WTC11 (cell line): ENCODE measurements around the gene ADAMTS12. TPM values are rescaled to one million over a fixed set of nuclear protein-coding genes. Genes with fewer than 3 reads are reported as not detected.

Source experiments
- ATAC-seq: fragments of 200-7000 bp; cut with Tn5 transposase; 2 replicates; pipeline ENCODE4 v1.10.0; 2021; ENCODE audit warnings: mild to moderate bottlenecking, moderate library complexity
- CTCF ChIA-PET: fragments of 300-600 bp; sonication (Branson Sonifier 250); formaldehyde crosslinking; loops from one replicate; lab custom pipeline; 2021; ENCODE audit warnings: antibody characterized with exemption; lab: Charles Lee
- POLR2A ChIA-PET: fragments of 350-600 bp; sonication (Branson Sonifier 250); formaldehyde crosslinking; loops from one replicate; lab custom pipeline; 2021; ENCODE audit warnings: antibody characterized with exemption; lab: Charles Lee
- DNase-seq: peaks from one replicate; pipeline ENCODE4 v3.0.0; 2021; ENCODE audit warnings: low spot score
- H3K27ac Mint-ChIP-seq: 2 replicates; pipeline ENCODE4 v1.8.0; 2021; ENCODE audit warnings: mixed read lengths
- H3K27me3 Mint-ChIP-seq: 2 replicates; pipeline ENCODE4 v1.8.0; 2021; ENCODE audit warnings: low read depth, mild to moderate bottlenecking, moderate library complexity, mixed read lengths
- H3K36me3 Mint-ChIP-seq: 2 replicates; pipeline ENCODE4 v1.8.0; 2021; ENCODE audit warnings: mixed read lengths
- H3K4me1 Mint-ChIP-seq: 2 replicates; pipeline ENCODE4 v1.8.0; 2022; ENCODE audit warnings: mixed read lengths
- H3K4me3 Mint-ChIP-seq: 2 replicates; pipeline ENCODE4 v1.8.0; 2021; ENCODE audit warnings: mild to moderate bottlenecking, moderate library complexity, mixed read lengths
- H3K9me3 Mint-ChIP-seq: 2 replicates; pipeline ENCODE4 v1.8.0; 2021; ENCODE audit warnings: mixed read lengths
- CBFB ChIP-seq: sonication (generic); formaldehyde crosslinking; IDR thresholded peaks from 2 replicates; pipeline ENCODE4 v1.8.1; 2022; ENCODE audit warnings: mild to moderate bottlenecking, low read depth, missing genetic modification reagents
- EMX1 ChIP-seq: fragments of 250-450 bp; sonication (Bioruptor Pico); IDR thresholded peaks from 2 replicates; pipeline ENCODE4 v1.8.0; 2021; ENCODE audit warnings: mild to moderate bottlenecking
- ESRRA ChIP-seq: sonication (generic); formaldehyde crosslinking; IDR thresholded peaks from 2 replicates; pipeline ENCODE4 v1.8.1; 2022; ENCODE audit warnings: mild to moderate bottlenecking, missing genetic modification reagents, borderline replicate concordance
- GABPB1 ChIP-seq: sonication (generic); formaldehyde crosslinking; IDR thresholded peaks from 2 replicates; pipeline ENCODE4 v1.8.1; 2023; ENCODE audit warnings: mild to moderate bottlenecking, missing genetic modification reagents
- GTF2I ChIP-seq: fragments of 250-450 bp; sonication (Bioruptor Pico); conservative IDR thresholded peaks from 2 replicates; pipeline ENCODE4 v1.4.0; 2021; ENCODE audit warnings: mild to moderate bottlenecking
- IRF1 ChIP-seq: sonication (generic); formaldehyde crosslinking; IDR thresholded peaks from 2 replicates; pipeline ENCODE4 v1.8.0; 2023; ENCODE audit warnings: missing genetic modification reagents
- MXD4 ChIP-seq: fragments of 250-450 bp; sonication (Bioruptor Pico); IDR thresholded peaks from 2 replicates; pipeline ENCODE4 v1.8.0; 2021; ENCODE audit warnings: mild to moderate bottlenecking, moderate library complexity, borderline replicate concordance
- OVOL2 ChIP-seq: fragments of 250-450 bp; sonication (Bioruptor Pico); IDR thresholded peaks from 2 replicates; pipeline ENCODE4 v1.9.0; 2021; ENCODE audit warnings: mild to moderate bottlenecking, borderline replicate concordance
- PREB ChIP-seq: sonication (generic); formaldehyde crosslinking; IDR thresholded peaks from 2 replicates; pipeline ENCODE4 v1.8.1; 2022; ENCODE audit warnings: mild to moderate bottlenecking, missing genetic modification reagents, moderate library complexity, borderline replicate concordance
- SMAD4 ChIP-seq: sonication (generic); formaldehyde crosslinking; IDR thresholded peaks from 2 replicates; pipeline ENCODE4 v1.8.0; 2022; ENCODE audit warnings: mild to moderate bottlenecking, missing genetic modification reagents
- TEAD4 ChIP-seq: sonication (generic); formaldehyde crosslinking; IDR thresholded peaks from 2 replicates; pipeline ENCODE4 v1.8.0; 2022; ENCODE audit warnings: mild to moderate bottlenecking, missing genetic modification reagents
- ZBTB21 ChIP-seq: sonication (generic); formaldehyde crosslinking; IDR thresholded peaks from 2 replicates; pipeline ENCODE4 v1.8.1; 2023; ENCODE audit warnings: mild to moderate bottlenecking, missing genetic modification reagents, borderline replicate concordance
- ZNF317 ChIP-seq: sonication (generic); formaldehyde crosslinking; IDR thresholded peaks from 2 replicates; pipeline ENCODE4 v1.8.1; 2023; ENCODE audit warnings: low read depth, mild to moderate bottlenecking, moderate library complexity, missing genetic modification reagents, borderline replicate concordance
- ZNF396 ChIP-seq: fragments of 250-450 bp; sonication (Bioruptor Pico); IDR thresholded peaks from 2 replicates; pipeline ENCODE4 v1.8.0; 2021; ENCODE audit warnings: mild to moderate bottlenecking, moderate library complexity, borderline replicate concordance
- ZNF532 ChIP-seq: fragments of 250-450 bp; sonication (Bioruptor Pico); IDR thresholded peaks from 2 replicates; pipeline ENCODE4 v1.9.0; 2021; ENCODE audit warnings: mild to moderate bottlenecking, borderline replicate concordance
- total RNA-seq: library from RNA; stranded (reverse); gene quantifications from 3 replicates; pipeline ENCODE4 v1.2.3, GENCODE V29; 2021
- TF ChIP-seq, protein P1 (sequence below): sonication (generic); formaldehyde crosslinking; IDR thresholded peaks from 2 replicates; pipeline ENCODE4 v1.8.1; 2023; ENCODE audit warnings: mild to moderate bottlenecking, moderate library complexity, missing genetic modification reagents
- TF ChIP-seq, protein P2 (sequence below): fragments of 250-450 bp; sonication (Bioruptor Pico); IDR thresholded peaks from 2 replicates; pipeline ENCODE4 v1.9.0; 2021; ENCODE audit warnings: mild to moderate bottlenecking
- TF ChIP-seq, protein P3 (sequence below): sonication (generic); formaldehyde crosslinking; IDR thresholded peaks from 2 replicates; pipeline ENCODE4 v1.8.0; 2022; ENCODE audit warnings: mild to moderate bottlenecking, missing genetic modification reagents
- TF ChIP-seq, protein P4 (sequence below): sonication (generic); formaldehyde crosslinking; IDR thresholded peaks from 2 replicates; pipeline ENCODE4 v1.8.0; 2023; ENCODE audit warnings: mild to moderate bottlenecking, missing genetic modification reagents
- TF ChIP-seq, protein P5 (sequence below): sonication (generic); formaldehyde crosslinking; IDR thresholded peaks from 2 replicates; pipeline ENCODE4 v1.8.1; 2023; ENCODE audit warnings: mild to moderate bottlenecking, missing genetic modification reagents, moderate library complexity

The ADAMTS12 gene
- total RNA-seq, 1 experiment from 2014 or later = 13.5 TPM

DNA sequence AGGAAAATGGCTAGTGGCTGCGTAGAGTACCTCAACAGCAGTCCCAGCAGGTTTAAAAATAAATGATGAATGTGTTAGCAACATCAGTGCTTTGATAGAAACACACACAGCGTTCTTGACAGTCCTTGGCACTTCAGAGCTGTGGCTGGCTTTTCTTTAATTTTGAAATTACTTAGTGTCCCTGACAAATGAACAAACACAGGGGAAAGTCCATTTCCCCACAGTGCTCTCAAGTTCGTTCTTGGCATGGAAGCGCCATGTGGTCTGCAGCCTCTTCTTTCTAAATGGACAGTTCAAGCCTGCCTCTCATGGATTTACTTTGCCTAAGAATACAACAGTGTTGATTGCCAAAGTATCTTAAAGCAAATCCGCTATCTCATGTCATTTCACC, 102.2 kb downstream of the ADAMTS12 start:
- TF ChIP-seq ESRRA (CRISPR knock-in tag) = no peak
- TF ChIP-seq ZNF317 (CRISPR knock-in tag) = no peak
- no peak for TF ChIP-seq OVOL2 (CRISPR knock-in tag)
- no peak for TF ChIP-seq GABPB1 (CRISPR knock-in tag)
- no peak for TF ChIP-seq MXD4 (CRISPR knock-in tag)
- TF ChIP-seq, protein P1, sequence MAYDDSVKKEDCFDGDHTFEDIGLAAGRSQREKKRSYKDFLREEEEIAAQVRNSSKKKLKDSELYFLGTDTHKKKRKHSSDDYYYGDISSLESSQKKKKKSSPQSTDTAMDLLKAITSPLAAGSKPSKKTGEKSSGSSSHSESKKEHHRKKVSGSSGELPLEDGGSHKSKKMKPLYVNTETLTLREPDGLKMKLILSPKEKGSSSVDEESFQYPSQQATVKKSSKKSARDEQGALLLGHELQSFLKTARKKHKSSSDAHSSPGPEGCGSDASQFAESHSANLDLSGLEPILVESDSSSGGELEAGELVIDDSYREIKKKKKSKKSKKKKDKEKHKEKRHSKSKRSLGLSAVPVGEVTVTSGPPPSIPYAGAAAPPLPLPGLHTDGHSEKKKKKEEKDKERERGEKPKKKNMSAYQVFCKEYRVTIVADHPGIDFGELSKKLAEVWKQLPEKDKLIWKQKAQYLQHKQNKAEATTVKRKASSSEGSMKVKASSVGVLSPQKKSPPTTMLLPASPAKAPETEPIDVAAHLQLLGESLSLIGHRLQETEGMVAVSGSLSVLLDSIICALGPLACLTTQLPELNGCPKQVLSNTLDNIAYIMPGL (CRISPR knock-in tag) = no peak
- TF ChIP-seq CBFB (CRISPR knock-in tag) = no peak
- TF ChIP-seq ZBTB21 (CRISPR knock-in tag) = no peak
- TF ChIP-seq TEAD4 (CRISPR knock-in tag) = no peak
- TF ChIP-seq, protein P2, sequence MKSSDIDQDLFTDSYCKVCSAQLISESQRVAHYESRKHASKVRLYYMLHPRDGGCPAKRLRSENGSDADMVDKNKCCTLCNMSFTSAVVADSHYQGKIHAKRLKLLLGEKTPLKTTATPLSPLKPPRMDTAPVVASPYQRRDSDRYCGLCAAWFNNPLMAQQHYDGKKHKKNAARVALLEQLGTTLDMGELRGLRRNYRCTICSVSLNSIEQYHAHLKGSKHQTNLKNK = no peak
- TF ChIP-seq, protein P3, sequence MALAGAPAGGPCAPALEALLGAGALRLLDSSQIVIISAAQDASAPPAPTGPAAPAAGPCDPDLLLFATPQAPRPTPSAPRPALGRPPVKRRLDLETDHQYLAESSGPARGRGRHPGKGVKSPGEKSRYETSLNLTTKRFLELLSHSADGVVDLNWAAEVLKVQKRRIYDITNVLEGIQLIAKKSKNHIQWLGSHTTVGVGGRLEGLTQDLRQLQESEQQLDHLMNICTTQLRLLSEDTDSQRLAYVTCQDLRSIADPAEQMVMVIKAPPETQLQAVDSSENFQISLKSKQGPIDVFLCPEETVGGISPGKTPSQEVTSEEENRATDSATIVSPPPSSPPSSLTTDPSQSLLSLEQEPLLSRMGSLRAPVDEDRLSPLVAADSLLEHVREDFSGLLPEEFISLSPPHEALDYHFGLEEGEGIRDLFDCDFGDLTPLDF = no peak
- no peak for TF ChIP-seq GTF2I (CRISPR knock-in tag)
- no peak for TF ChIP-seq IRF1 (CRISPR knock-in tag)
- TF ChIP-seq PREB (CRISPR knock-in tag) = no peak
- TF ChIP-seq, protein P4, sequence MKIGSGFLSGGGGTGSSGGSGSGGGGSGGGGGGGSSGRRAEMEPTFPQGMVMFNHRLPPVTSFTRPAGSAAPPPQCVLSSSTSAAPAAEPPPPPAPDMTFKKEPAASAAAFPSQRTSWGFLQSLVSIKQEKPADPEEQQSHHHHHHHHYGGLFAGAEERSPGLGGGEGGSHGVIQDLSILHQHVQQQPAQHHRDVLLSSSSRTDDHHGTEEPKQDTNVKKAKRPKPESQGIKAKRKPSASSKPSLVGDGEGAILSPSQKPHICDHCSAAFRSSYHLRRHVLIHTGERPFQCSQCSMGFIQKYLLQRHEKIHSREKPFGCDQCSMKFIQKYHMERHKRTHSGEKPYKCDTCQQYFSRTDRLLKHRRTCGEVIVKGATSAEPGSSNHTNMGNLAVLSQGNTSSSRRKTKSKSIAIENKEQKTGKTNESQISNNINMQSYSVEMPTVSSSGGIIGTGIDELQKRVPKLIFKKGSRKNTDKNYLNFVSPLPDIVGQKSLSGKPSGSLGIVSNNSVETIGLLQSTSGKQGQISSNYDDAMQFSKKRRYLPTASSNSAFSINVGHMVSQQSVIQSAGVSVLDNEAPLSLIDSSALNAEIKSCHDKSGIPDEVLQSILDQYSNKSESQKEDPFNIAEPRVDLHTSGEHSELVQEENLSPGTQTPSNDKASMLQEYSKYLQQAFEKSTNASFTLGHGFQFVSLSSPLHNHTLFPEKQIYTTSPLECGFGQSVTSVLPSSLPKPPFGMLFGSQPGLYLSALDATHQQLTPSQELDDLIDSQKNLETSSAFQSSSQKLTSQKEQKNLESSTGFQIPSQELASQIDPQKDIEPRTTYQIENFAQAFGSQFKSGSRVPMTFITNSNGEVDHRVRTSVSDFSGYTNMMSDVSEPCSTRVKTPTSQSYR (CRISPR knock-in tag) = no peak
- TF ChIP-seq EMX1 = no peak
- no peak for TF ChIP-seq ZNF532
- TF ChIP-seq SMAD4 (CRISPR knock-in tag) = no peak
- TF ChIP-seq, protein P5, sequence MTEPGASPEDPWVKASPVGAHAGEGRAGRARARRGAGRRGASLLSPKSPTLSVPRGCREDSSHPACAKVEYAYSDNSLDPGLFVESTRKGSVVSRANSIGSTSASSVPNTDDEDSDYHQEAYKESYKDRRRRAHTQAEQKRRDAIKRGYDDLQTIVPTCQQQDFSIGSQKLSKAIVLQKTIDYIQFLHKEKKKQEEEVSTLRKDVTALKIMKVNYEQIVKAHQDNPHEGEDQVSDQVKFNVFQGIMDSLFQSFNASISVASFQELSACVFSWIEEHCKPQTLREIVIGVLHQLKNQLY (CRISPR knock-in tag) = no peak
- TF ChIP-seq ZNF396 = no peak
- POLR2A ChIA-PET = no interaction called here
- Mint-ChIP-seq H3K9me3 (peaks cover 19% of the 10 kb centered on the region), H3K27me3 (no peaks in the 10 kb centered on the region), H3K36me3 (peaks cover 12% of the 10 kb centered on the region), H3K4me1 (peaks cover 11% of the 10 kb centered on the region), H3K4me3 (no peak overlapping the region), H3K27ac (no peak overlapping the region)
- ATAC-seq = no peak
- CTCF ChIA-PET = no interaction called here
- no peak for DNase-seq
